ENCODE measurements around the gene PIGT. TPM values are rescaled to one million over a fixed set of nuclear protein-coding genes. Genes with fewer than 3 reads are reported as not detected.
A peak's percentile ranks its signal among the peaks of the same experiment; 100 is the strongest.
"Not testable (repeated sequence)": the region's sequence is repeated elsewhere in the genome, so short reads cannot be mapped to it uniquely, and the experiment has no call there.

PIGT gene
- total RNA-seq, 6 donors from 2014 or later, result 49.9 to 86.3 (median 63.0) TPM

DNA sequence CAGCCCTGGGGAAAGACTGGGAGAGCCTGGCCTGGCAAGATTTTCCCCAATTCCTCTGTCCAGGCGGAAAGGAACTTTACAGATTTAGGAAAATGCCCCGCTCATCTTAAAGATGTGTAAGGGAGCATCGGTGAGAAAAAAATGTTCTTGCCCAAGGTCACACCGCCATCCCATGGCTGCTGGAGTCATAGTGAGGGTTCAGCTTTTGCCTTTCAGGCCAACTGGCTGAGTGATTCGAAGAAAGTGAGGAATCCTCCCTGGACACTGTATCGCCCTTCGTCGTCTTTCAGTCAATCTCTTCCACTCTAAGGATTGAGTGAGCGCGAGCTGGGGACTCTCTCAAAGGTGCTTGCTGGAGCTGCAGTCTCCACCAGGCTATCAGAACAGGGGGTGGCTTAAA lies 55.0 kb downstream of the PIGT start:
- H3K9me3 ChIP-seq, result no peaks in the 10 kb centered on the region
- no peaks in the 10 kb centered on the region for H3K36me3 ChIP-seq
- ATAC-seq (ENCODE audit: low FRiP score in 2 of 2), result no peak
- peaks cover 0 to 12% (median 5%) of the 10 kb centered on the region in 4 donors for H3K27me3 ChIP-seq
- peaks cover 20 to 32% (median 22%) of the 10 kb centered on the region in 4 donors for H3K4me1 ChIP-seq
- WGBS, 2 donors, result 39 to 45% methylated on average over 10 of the region's 10 CpGs
- TF ChIP-seq POLR2AphosphoS5 (IDR thresholded peaks at IDR 0.05) (no peak), POLR2A (IDR thresholded peaks at IDR 0.05) (no peak), EP300 (IDR thresholded peaks at IDR 0.05) (no peak), CTCF (IDR thresholded peaks at IDR 0.05) (no peak)
- H3K4me3 ChIP-seq, result peak overlapping the region; percentile 42 to 61 (median 53)
- H3K27ac ChIP-seq, result peak overlapping the region; percentile 79 to 88 (median 84)
- no peak for DNase-seq

DNA sequence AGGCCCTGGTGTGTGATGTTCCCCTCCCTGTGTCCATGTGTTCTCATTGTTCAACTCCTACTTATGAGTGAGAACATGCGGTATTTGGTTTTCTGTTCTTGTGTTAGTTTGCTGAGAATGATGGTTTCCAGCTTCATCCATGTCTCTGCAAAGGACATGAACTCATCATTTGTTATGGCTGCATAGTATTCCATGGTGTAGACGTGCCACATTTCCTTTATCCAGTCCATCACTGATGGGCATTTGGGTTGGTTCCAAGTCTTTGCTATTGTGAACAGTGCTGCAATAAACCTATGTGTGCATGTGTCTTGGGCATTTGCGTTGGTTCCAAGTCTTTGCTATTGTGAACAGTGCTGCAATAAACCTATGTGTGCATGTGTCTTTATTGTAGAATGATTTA lies 56.3 kb downstream of the PIGT start:
- ATAC-seq (ENCODE audit: low FRiP score in 2 of 2); H3K36me3 ChIP-seq; H3K27ac ChIP-seq; DNase-seq; H3K4me3 ChIP-seq; H3K9me3 ChIP-seq: not testable (repeated sequence)
- Histone ChIP-seq H3K27me3 (peaks cover 0 to 12% (median 5%) of the 10 kb centered on the region in 4 donors), H3K4me1 (peaks cover 20 to 37% (median 22%) of the 10 kb centered on the region in 4 donors)
- 73 to 81% methylated on average over 3 of the region's 3 CpGs for WGBS, 2 donors

Small RNAs within 50 kb of the gene (small RNA-seq; reads per million reads assigned to genes)
- gene MIR6812, result 0 to 0.29 (median 0.09) reads per million in 4 donors

Other genes starting within 250 kb of the PIGT start
- 10 to 100 TPM in 1 of 6 donors, 1 to 10 TPM in 4, not detected in 1; 3.2 to 16.7 (median 5.2) TPM for gene PI3, start 241.2 kb upstream of the PIGT start, total RNA-seq
- gene SEMG1, start 209.1 kb upstream of the PIGT start, total RNA-seq, result not detected
- gene SEMG2, start 194.8 kb upstream of the PIGT start, total RNA-seq, result not detected
- 1,000 to 10,000 TPM; 1,039 to 7,285 (median 2,025) TPM for gene SLPI, start 161.6 kb upstream of the PIGT start, total RNA-seq
- gene RBPJL, start 109.3 kb upstream of the PIGT start, total RNA-seq, result under 1 TPM in 2 of 6 donors, not detected in 4; 0.09 to 0.13 TPM
- under 1 TPM in 2 of 6 donors, not detected in 4; 0.30 to 0.44 TPM for gene MATN4, start 107.8 kb upstream of the PIGT start, total RNA-seq
- gene SDC4, start 67.7 kb upstream of the PIGT start, total RNA-seq, result 100 to 1,000 TPM; 178 to 568 (median 291) TPM
- gene SYS1, start 53.0 kb upstream of the PIGT start, total RNA-seq, result 10 to 100 TPM; 31.0 to 61.4 (median 50.7) TPM
- not detected for gene TP53TG5, start 37.8 kb upstream of the PIGT start, total RNA-seq
- 10 to 100 TPM; 30.4 to 75.4 (median 52.8) TPM for gene DBNDD2, start 7.9 kb upstream of the PIGT start, total RNA-seq
- 100 to 1,000 TPM in 5 of 6 donors, 10 to 100 TPM in 1; 91.7 to 163 (median 135) TPM for gene WFDC2, start 53.6 kb downstream of the PIGT start, total RNA-seq
- gene SPINT3, start 99.5 kb downstream of the PIGT start, total RNA-seq, result not detected
- gene WFDC6, start 123.3 kb downstream of the PIGT start, total RNA-seq, result 1 to 10 TPM in 2 of 6 donors, not detected in 4; 1.6 to 1.8 TPM
- gene EPPIN, start 131.3 kb downstream of the PIGT start, total RNA-seq, result 1 to 10 TPM in 1 of 6 donors, under 1 TPM in 2, not detected in 3; 0.15 to 3.7 (median 0.47) TPM
- not detected for gene WFDC8, start 163.1 kb downstream of the PIGT start, total RNA-seq
- not detected for gene WFDC10A, start 213.6 kb downstream of the PIGT start, total RNA-seq
- gene WFDC9, start 215.1 kb downstream of the PIGT start, total RNA-seq, result not detected